Fibroblast of upper back skin (primary cell): ENCODE results near the gene RASA3.
"Not testable (repeated sequence)": the region's sequence is repeated elsewhere in the genome, so short reads cannot be mapped to it uniquely, and the experiment has no call there.

ENCODE experiments used
- DNase-seq: peaks from one replicate; pipeline ENCODE4 v3.0.0-alpha.2; 2013

The RASA3 gene

DNA sequence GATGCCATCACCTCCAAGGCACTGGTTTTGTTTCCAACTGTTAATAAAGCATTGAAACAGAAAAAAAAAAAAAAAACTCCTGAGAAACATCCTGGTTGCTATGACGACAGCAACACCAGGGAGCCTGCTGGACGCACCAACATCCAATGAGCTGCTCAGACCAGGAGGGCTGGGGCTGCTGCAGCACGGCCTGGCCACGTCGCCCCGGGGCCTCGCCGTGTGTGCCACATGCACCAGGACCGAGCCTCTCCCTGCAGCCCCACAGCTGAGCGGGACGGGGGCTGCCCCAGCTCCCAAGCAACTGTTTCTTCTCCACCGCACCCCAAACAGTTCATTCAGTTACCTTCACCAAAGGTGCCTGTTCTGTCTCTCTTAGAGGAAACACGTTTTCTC is 54.5 kb downstream of the RASA3 start:
- peak; percentile 70 for DNase-seq

DNA sequence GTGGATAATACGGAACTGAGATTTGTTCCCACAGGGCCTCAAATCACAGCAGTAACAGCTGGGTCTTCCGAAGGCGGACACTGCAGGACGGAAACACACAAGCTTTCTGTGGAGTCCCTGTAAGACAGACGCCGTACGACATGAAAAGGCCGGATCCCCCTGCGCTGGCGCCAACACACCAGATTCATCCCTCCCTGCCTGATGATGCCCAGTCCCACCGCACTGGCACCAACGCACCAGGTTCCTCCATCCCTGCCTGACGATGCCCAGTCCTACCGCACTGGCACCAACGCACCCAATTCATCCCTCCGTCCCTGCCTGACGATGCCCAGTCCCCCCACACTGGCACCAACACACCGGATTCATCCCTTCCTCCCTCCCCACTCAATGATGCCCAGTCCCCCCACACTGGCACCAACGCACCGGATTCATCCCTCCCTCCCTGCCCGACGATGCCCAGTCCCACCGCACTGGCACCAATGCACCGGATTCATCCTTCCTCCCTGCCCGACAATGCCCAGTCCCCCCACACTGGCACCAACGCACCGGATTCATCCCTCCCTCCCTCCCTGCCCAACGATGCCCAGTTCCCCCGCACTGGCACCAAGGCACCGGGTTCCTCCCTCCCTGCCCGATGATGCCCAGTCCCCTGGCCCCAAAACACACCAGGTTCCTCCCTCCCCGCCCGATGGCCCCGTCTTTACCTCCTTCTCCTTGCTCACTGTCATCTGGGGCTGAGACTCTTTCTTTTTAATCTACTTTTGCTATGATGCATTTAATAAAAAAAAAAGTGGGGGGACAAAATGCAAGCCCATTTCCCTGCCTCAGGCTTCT is 55.1 kb downstream of the RASA3 start:
- no peak for DNase-seq

- DNase-seq = no peak
These were observed 55.9 kb downstream of the RASA3 start for GRCh38 chr13:114076329-114077090.

- DNase-seq = not testable (repeated sequence)
These were observed 56.6 kb downstream of the RASA3 start for GRCh38 chr13:114075811-114076210.

- no peak for DNase-seq
These were observed 57.6 kb downstream of the RASA3 start for GRCh38 chr13:114074671-114075315.

DNA sequence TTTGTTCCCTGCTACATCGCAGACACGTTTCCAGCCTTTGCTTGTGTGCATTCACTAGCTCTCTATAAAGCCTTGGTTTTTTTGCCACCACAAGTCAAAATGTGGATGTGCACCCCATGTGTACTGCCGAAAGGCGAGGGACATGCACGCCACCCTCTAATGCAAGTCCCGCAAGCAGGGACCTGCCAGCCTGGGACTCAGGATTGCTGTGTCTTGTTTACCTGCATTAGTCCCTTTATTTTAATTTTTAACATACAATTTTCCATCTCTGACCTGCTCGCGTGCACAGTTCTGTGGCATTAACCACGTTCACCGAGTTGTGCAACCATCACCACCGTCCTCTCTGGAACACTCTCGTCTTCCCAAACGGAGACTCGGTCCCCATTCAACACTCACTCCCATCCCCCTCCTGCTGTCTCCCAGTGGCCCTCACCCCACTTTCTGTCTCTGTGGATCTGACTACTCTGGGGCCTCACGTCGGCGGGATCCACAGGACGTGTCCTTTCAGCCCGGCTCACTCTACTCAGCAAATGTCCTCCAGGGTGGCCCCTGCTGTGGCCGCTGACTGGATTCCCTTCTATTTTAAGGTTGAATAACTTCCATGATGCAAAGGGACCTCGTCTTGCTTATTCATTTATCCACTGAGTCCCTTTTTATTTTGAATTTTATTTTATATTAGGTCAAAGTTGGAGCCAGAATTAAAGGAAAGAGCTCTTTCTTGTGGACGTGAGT is 58.4 kb downstream of the RASA3 start:
- no peak for DNase-seq

GRCh38 chr13:114072421-114072820 is 60.0 kb downstream of the RASA3 start:
- no peak for DNase-seq

- no peak for DNase-seq
These were observed 60.4 kb downstream of the RASA3 start for GRCh38 chr13:114071991-114072390.

DNA sequence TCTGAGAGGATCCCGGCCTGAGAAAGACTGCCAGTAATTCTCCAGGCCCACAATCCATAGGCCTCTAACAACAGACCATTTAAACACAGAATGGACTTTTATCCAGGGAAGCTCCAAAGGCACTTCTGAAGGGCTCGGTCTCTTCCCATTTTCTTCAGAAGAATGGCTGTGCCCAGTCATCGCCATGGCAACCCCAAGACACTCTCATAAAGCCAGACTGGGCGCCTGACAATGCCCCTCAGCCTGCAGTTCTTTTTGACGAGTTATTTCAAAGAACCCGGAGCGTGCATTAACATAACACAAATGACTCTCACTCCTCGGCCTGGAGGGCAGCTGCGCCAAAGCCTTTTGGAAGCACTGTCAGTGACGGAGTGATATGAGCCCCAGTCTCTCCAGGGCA is 61.0 kb downstream of the RASA3 start:
- no peak for DNase-seq

GRCh38 chr13:114070098-114070799 is 62.2 kb downstream of the RASA3 start:
- no peak for DNase-seq

DNA sequence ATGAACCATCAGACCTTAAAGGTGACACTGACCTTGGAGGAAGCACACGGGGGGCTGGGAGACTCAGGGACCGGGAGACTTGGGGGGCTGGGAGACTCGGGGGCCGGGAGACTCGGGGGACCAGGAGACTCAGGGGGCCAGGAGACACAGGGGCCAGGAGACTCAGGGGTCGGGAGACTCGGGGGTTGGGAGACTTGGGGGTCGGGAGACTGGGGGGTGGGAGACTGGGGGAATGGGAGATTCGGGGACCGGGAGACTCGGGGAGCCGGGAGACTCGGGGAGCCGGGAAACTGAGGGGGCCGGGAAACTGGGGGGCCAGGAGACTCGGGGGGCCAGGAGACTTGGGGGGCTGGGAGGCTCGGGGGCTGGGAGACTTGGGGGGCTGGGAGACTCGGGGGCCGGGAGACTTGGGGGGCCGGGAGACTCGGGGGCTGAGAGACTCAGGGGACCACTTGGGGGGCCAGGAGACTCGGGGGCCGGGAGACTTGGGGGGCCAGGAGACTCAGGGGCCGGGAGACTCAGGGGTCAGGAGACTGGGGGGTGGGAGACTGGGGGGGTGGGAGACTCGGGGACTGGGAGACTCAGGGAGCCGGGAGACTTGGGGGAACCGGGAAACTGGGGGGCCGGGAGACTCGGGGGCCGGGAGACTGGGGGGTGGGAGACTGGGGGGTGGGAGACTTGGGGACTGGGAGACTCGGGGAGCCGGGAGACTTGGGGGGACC is 62.9 kb downstream of the RASA3 start:
- DNase-seq = no peak

DNA sequence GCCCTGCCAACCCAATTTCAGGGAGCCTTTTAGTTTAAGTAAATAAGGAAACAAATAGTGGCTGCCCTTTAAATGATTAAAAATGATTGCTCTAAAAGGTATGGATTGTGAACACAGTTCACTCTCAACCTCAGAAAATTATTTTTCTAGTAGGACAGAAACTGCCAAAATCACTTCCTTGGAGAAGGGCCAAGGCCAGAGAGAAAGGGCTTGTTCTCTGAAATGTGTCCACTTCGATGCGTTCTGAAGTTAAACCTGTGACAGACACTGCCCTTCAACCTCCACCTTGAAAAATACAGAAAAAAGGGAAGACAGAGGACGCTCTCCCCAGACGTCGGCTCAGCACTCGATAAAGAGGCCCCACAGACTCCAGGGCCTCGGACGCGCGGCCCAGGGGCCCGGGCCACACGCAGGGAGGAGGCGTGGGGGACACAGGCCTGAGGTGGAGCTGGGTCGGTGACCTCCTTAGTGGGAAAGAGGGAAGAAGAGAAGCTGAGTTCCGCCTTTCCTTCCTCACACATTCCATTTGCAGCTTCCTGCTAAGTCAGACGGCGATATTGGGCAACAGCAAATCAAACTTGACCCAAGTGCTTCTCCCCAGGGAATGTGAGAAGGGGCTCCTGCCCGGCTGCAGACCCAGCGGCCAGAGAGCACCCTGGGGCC is 63.6 kb downstream of the RASA3 start:
- DNase-seq = peak; percentile 78

- DNase-seq = no peak
These were observed 64.4 kb downstream of the RASA3 start for GRCh38 chr13:114067886-114068651.

DNA sequence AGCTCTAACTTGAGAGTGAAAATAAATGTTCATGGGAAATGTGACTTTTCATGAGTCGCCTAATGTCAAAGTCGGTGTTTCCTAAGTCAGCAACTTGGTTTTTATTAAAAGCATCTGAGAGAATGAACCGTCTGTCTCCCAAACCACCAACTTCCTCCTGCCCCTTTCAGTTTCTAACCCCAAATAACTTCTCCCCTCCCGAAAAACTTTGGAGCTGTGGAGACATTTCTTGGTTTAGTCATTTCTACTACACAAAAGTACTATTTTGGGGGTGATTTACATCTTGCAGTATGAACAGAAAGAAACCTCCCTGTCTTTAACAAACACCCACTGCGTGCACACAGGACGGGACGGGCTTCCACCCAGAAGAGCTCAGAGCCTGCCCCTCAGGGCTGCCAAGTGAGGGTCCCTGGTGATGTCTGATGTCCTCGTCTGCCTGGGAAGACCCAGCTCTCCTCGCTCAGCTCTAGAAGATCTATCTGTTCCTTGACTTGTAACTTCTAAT is 65.0 kb downstream of the RASA3 start:
- DNase-seq = peak; percentile 85

DNA sequence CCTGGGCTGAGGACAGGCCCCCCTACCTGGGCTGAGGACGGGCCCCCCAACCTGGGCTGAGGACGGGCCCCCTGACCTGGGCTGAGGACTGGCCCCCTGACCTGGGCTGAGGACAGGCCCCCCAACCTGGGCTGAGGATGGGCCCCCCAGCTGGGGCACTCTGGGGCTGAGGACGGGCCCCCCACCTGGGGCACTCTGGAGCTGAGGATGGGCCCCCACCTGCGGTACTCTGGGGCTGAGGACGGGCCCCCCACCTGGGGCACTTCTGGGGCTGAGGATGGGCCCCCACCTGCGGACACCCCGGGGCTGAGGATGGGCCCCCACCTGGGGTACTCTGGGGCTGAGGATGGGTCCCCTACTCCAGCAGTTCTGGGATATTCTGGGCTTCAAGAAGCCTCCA is 65.5 kb downstream of the RASA3 start:
- no peak for DNase-seq

DNA sequence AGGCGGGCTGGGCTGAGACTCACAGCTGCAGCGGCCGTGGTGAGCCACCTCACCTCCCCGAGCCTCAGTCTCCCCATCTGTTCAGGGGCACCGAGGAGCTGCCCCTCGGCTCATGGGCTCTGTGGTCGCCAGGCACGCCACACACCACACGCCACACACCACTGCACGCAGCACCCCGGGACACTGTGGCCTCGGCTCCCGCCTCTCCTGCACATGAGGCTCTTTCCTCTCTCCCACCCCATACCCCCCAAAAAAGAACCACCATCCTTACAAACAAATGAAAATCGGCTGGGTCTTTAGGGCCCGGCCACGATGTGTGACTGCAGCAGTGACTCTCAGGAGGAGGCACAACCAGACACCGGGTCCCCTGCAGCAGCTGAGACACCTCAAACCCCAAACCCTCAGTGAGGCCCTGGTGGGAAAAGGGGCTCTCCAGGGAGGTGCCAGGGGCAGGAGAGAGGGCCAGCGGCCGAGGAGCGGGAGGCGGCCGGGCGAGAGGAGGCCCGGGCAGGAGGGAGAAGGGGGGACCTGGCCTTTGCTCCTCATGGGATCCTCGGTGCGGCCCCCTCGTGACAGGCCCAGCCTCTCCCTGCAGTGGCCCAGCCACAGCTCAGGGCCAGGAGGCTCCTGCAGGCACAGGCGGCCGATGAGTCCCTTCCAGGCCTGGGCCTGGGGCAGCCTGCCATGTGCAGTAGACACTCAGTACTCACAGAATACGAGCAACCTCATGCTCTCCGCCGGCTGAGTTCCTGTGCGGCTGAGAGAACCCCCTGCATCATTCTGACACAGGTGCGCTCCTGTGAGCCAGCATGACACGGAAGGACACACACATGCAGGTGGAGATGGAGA is 66.3 kb downstream of the RASA3 start:
- no peak for DNase-seq

DNA sequence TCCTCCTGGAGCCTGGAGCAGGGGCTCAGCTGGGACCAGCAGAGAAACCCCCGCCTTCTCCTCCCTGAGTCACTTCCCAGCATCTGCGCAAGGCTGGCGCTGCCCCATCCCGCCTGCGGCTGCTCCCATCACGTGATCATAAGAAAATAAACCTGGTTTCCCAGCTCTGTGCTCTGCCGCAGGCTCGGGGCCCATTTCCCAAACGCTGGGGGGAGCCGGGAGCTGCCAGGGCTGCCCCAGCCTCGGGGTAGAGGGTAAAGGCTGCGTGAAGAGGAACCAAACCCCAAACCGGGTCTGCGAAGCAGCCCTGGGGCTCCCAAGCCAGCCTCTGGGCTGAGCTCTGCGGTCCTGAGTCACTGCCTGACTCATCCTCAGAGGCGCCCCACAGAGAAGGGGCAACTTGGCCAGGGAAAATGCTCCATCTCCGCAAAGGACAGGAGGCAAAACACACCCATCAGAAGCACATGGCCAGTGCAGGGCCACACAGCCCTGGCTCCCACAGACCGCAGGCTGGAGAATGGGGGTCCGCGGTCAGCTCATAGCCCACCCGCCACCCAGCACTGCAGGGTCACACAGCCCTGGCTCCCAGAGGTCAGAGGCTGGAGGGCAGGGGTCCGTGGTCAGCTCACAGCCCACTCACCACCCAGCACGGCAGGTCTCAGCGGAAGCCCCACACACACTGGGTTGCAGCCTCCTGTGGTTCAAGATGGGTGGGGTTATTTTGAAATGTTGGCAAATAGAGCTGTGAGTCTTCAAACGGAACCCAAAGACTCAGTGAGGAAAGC is 67.1 kb downstream of the RASA3 start:
- DNase-seq = peak; percentile 97

GRCh38 chr13:114064450-114065140 is 67.8 kb downstream of the RASA3 start:
- peak; percentile 38 for DNase-seq
